GM12874 (cell line): ENCODE data around the gene WDR7.

Experiments used
- TF ChIP-seq, protein P1 (sequence below): IDR thresholded peaks from 2 replicates; pipeline ENCODE4 v1.5.1; 2011; ENCODE audit warnings: low read depth, mild to moderate bottlenecking, control low read depth, low read length, moderate library complexity; ENCODE audit not compliant: insufficient read depth

WDR7 gene

DNA sequence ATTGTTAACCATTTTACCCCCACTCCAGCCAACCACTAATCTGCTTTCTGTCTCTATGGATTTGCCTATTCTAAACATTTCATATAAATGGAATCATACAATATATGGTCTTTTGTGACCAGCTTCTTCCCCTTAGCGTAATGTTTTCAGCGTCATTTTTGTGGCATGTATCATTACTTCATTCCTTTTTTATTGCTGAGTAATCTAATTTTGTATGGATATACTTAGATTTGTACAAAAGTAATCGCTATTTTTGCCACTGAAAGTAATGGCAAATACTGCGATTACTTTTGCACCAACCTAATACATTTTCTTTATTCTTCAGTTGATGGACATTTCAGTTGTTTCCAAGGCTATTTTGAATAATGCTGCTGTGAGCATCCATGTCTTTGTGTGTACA is 227.6 kb downstream of the WDR7 start:
- TF ChIP-seq, protein P1, sequence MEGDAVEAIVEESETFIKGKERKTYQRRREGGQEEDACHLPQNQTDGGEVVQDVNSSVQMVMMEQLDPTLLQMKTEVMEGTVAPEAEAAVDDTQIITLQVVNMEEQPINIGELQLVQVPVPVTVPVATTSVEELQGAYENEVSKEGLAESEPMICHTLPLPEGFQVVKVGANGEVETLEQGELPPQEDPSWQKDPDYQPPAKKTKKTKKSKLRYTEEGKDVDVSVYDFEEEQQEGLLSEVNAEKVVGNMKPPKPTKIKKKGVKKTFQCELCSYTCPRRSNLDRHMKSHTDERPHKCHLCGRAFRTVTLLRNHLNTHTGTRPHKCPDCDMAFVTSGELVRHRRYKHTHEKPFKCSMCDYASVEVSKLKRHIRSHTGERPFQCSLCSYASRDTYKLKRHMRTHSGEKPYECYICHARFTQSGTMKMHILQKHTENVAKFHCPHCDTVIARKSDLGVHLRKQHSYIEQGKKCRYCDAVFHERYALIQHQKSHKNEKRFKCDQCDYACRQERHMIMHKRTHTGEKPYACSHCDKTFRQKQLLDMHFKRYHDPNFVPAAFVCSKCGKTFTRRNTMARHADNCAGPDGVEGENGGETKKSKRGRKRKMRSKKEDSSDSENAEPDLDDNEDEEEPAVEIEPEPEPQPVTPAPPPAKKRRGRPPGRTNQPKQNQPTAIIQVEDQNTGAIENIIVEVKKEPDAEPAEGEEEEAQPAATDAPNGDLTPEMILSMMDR: no peak

DNA sequence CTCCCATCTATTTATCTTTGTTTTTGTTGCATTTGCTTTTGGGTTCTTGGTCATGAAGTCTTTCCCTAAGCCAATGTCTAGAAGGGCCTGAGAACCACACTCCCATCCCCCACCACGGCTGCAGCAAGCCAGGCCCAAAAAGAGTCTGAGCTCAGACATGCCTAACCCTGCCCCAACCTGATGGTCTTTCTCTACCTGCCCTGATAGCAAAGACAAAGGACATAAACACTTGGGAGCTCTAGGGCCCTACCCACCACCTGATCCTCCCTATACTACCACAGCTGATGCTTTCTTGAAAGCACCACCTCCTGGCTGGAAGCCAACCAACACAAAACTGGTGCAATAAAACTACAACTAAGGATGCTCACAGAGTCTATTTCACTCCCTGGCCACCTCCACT is 233.4 kb downstream of the WDR7 start:
- TF ChIP-seq, protein P1: no peak

DNA sequence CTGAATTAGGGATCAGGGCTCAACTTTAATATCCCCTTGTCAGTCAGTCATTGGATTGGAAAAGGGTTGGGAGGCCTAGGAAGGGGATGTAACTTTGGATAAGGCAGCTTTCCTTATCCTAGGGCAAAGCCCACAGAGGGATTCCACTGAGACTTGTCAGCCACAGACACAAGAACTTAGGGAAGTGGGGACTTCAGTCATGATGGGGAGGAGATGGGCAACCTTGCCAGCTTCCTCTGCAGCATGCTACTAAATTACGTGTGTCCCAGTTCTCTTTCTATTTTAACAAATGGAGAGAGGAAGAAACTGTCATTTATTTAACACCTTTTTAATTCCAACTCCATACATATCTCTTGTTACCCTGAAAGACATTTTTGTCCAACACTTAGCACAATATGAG is 237.8 kb downstream of the WDR7 start:
- TF ChIP-seq, protein P1: no peak

DNA sequence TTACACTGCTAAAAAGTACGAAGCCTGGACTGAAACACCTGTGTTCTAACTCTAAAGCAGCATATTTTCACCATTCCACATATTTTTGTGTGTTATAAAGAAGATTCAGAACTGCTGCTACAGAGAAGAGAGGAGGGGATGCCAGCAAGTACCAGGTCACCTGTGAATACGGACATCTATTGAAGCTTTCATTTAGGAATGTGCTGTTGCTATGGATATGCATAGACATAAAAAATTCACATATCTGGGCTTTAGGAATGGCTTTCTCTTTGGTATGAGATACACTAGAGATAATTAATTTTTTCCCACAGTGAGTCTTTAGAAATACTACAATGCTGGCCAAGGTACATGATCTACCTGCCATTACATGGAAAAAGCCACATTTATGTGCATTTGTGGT is 238.5 kb downstream of the WDR7 start:
- TF ChIP-seq, protein P1: no peak

DNA sequence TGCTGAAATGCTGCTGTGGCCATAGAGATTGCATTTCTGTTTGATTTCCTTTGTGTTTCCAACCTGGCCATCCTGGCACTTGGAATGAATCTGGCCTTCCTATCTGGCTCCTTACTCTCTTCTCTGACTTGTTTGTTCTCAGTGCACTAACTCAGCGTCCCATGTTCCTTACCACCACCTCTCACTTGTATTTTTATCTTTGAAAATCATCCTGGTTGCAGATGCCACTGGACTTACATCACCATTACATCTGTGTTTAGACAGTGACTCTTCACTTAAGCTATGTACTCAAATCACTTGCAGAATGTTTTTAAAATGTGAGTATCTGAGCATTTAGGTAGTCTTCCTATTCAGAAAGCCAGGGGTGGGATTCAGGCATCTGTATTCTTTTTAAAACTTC is 239.5 kb downstream of the WDR7 start:
- TF ChIP-seq, protein P1: no peak

DNA sequence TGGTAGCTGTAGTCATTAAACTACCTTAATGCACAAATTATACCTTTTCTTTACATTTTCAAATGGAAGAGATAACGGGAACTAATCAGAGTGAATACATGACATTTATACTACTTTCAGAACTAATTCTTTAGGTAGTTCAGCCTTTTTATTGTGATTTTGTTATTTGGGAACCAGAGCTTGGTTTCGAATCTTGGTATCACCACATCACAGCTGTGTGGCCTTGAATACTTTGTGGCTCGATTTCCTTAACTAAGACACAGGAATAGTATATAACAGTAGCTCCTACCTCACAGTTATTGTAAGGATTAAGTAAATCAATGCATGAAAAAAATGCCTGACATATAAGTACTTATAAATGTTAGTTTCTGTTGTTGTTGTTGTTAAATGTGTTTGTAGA is 240.0 kb downstream of the WDR7 start:
- TF ChIP-seq, protein P1: no peak

DNA sequence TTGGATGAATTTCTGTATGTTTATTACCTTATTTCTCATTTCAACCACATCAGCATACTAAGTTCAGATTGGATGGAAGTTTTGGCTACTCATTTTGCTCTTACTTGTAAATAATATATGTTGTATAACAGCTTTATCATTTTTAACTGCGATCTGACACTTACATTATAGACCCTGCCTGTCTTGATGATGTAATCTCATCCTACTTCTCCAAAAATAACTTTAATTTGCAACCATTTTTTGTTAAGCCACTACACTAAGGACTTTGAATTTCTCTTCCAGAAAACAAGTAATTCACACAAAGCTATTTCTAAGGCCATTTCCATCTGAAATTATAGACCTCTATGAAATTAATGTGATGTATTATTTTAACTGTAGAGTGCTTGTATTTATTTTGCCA is 240.7 kb downstream of the WDR7 start:
- TF ChIP-seq, protein P1: no peak

DNA sequence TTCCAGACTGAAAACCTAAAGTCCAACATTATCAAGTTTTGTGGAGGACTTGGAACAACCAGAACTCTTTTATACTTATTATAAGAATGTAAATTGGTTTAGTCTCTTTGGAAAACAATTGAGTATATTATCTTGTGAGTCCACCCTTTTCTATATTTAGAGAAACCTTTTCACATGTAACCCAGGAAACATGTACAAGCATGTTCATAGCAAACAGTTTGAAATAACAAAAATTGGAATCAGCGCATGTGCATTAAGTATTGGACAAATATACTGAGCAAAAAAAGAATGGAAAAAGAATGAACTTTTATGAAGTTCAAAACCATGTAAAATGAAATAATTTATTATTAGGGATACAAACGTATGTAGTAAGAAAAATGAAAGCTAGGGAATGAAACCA is 246.0 kb downstream of the WDR7 start:
- TF ChIP-seq, protein P1: no peak
